Gastroesophageal sphincter (tissue), 3 donors: ENCODE data around the gene KPNA4.

Experiments
- CTCF ChIP-seq, 4 experiments: fragments of 200-600 bp in 2 of 4; fragments of 450-650 bp in 2 of 4; sonication (generic) in 1 of 4; IDR thresholded peaks; one replicate each; pipeline ENCODE4 v1.5.1; 2017 to 2019; ENCODE audit warnings: antibody characterized with exemption in 4 of 4, mild to moderate bottlenecking in 2 of 4, moderate library complexity in 2 of 4
- EP300 ChIP-seq: sonication (generic); formaldehyde crosslinking; IDR thresholded peaks from one replicate; pipeline ENCODE4 v1.6.1; 2017; ENCODE audit warnings: antibody characterized with exemption, mild to moderate bottlenecking

- no peak for TF ChIP-seq CTCF (IDR thresholded peaks at IDR 0.05)
- TF ChIP-seq EP300: no peak
Observed at GRCh38 chr3:160605315-160605714, 39.9 kb upstream of the KPNA4 start.
